H1 (cell line): ENCODE measurements around the gene SMG5. TPM values are rescaled to one million over a fixed set of nuclear protein-coding genes. Genes with fewer than 3 reads are reported as not detected.

Experiments
- CTCF ChIA-PET: fragments of 300-600 bp; sonication (Branson Sonifier 250); formaldehyde crosslinking; loops from one replicate; lab custom pipeline; 2021; ENCODE audit not compliant: partially characterized antibody; lab: Charles Lee
- POLR2A ChIA-PET: fragments of 300-600 bp; sonication (Branson Sonifier 250); formaldehyde crosslinking; loops from one replicate; lab custom pipeline; 2021; ENCODE audit warnings: inconsistent platforms; ENCODE audit not compliant: partially characterized antibody; lab: Charles Lee
- DNase-seq, 2 experiments: peaks; one replicate each; pipeline versions ENCODE4 v3.0.0 to v3.0.0-alpha.2; 2010 to 2022; ENCODE audit warnings: low spot score in 2 of 2, low read depth in 1 of 2, mixed read lengths in 1 of 2
- FAIRE-seq: peaks from 2 replicates; lab custom pipeline; 2011; peaks lifted over from hg19 to GRCh38; lab: Jason Lieb, UNC
- H2AFZ ChIP-seq: 2 replicates; pipeline ENCODE4 v1.8.1; 2012; ENCODE audit warnings: low read length, inconsistent platforms
- H2AK5ac ChIP-seq: 2 replicates; pipeline ENCODE4 v1.6.1; 2013; ENCODE audit warnings: low read depth, low read length
- H2BK120ac ChIP-seq: replicated peaks from 2 replicates; pipeline ENCODE3; 2013; ENCODE audit warnings: low read depth, low read length, inconsistent platforms
- H2BK12ac ChIP-seq: 2 replicates; pipeline ENCODE4 v1.6.1; 2013; ENCODE audit warnings: low read depth, low read length
- H2BK15ac ChIP-seq: 2 replicates; pipeline ENCODE4 v1.6.1; 2013; ENCODE audit warnings: low read length
- H2BK20ac ChIP-seq: 2 replicates; pipeline ENCODE4 v1.6.1; 2013; ENCODE audit warnings: low read length
- H2BK5ac ChIP-seq: 2 replicates; pipeline ENCODE4 v1.6.1; 2013; ENCODE audit warnings: low read depth, low read length
- H3K14ac ChIP-seq: 2 replicates; pipeline ENCODE4 v1.6.1; 2013; ENCODE audit warnings: inconsistent platforms; ENCODE audit not compliant: insufficient read length
- H3K18ac ChIP-seq: 2 replicates; pipeline ENCODE4 v1.6.1; 2013; ENCODE audit warnings: low read length; ENCODE audit errors: extremely low read depth
- H3K23ac ChIP-seq: 2 replicates; pipeline ENCODE4 v1.6.1; 2013; ENCODE audit warnings: inconsistent platforms; ENCODE audit not compliant: insufficient read length
- H3K23me2 ChIP-seq: 2 replicates; pipeline ENCODE4 v1.6.1; 2013; ENCODE audit warnings: low read depth, low read length
- H3K27ac ChIP-seq: 2 replicates; pipeline ENCODE4 v1.6.1; 2011; ENCODE audit warnings: low read depth, low read length, inconsistent platforms
- H3K27me3 ChIP-seq, 4 experiments: replicated peaks in 1 of 4; 1 replicate in 1 of 4; 2 replicates in 3 of 4; pipeline versions ENCODE4 v1.6.1 to v1.8.1; 2011 to 2013; ENCODE audit warnings: low read length in 3 of 4, mild to moderate bottlenecking in 3 of 4, inconsistent platforms in 2 of 4, mixed read lengths in 2 of 4, moderate library complexity in 1 of 4; ENCODE audit not compliant: control insufficient read depth in 3 of 4, insufficient read depth in 3 of 4; ENCODE audit errors: extremely low read depth in 1 of 4
- H3K36me3 ChIP-seq, 4 experiments: 2 replicates each; pipeline versions ENCODE4 v1.6.1 to v1.8.1; 2011 to 2013; ENCODE audit warnings: mild to moderate bottlenecking in 4 of 4, low read length in 3 of 4, moderate library complexity in 2 of 4, control low read depth in 1 of 4, inconsistent platforms in 1 of 4; ENCODE audit not compliant: insufficient read depth in 4 of 4, control insufficient read depth in 2 of 4
- H3K4ac ChIP-seq: replicated peaks from 2 replicates; pipeline ENCODE3; 2013; ENCODE audit warnings: low read length, low read depth, mixed read lengths, inconsistent platforms; ENCODE audit not compliant: insufficient read length
- H3K4me1 ChIP-seq, 4 experiments: replicated peaks in 1 of 4; 1 replicate in 1 of 4; 2 replicates in 3 of 4; pipeline versions ENCODE4 v1.6.1 to v1.8.1; 2011 to 2013; ENCODE audit warnings: low read length in 3 of 4, inconsistent platforms in 2 of 4, mixed read lengths in 1 of 4; ENCODE audit not compliant: insufficient read depth in 4 of 4, control insufficient read depth in 3 of 4
- H3K4me2 ChIP-seq, 2 experiments: 2 replicates each; pipeline versions ENCODE4 v1.6.1 to v1.8.1; 2011 to 2013; ENCODE audit warnings: low read depth in 2 of 2, low read length in 2 of 2, control low read depth in 1 of 2, inconsistent platforms in 1 of 2, mild to moderate bottlenecking in 1 of 2; ENCODE audit not compliant: insufficient read depth in 1 of 2
- H3K4me3 ChIP-seq, 4 experiments: fragments of 200-600, 300-600 bp in 1 of 4; sonication (generic), shearing (Covaris generic), sonication (Bioruptor Twin) in 1 of 4; 2 replicates each; pipeline versions ENCODE4 v1.5.1 to v1.8.1; 2011 to 2016; ENCODE audit warnings: low read length in 4 of 4, low read depth in 3 of 4, control low read depth in 2 of 4, inconsistent platforms in 2 of 4, mild to moderate bottlenecking in 2 of 4, mixed read lengths in 1 of 4, moderate library complexity in 1 of 4; ENCODE audit not compliant: insufficient read depth in 2 of 4; ENCODE audit errors: extremely low read depth in 1 of 4
- H3K56ac ChIP-seq: replicated peaks from 2 replicates; pipeline ENCODE3; 2013; ENCODE audit warnings: low read depth, mild to moderate bottlenecking, mixed read lengths, low read length, inconsistent platforms; ENCODE audit not compliant: insufficient read length
- H3K79me1 ChIP-seq: 2 replicates; pipeline ENCODE4 v1.6.1; 2013; ENCODE audit warnings: low read depth, low read length, control low read depth
- H3K79me2 ChIP-seq, 2 experiments: 2 replicates each; pipeline versions ENCODE4 v1.6.1 to v1.8.1; 2012 to 2013; ENCODE audit warnings: low read length in 2 of 2, mild to moderate bottlenecking in 2 of 2, inconsistent platforms in 1 of 2; ENCODE audit not compliant: insufficient read depth in 2 of 2, control insufficient read depth in 1 of 2
- H3K9ac ChIP-seq, 4 experiments: replicated peaks in 1 of 4; 1 replicate in 1 of 4; 2 replicates in 3 of 4; pipeline versions ENCODE4 v1.6.1 to v1.8.1; 2011 to 2013; ENCODE audit warnings: low read depth in 3 of 4, low read length in 3 of 4, control low read depth in 2 of 4, mild to moderate bottlenecking in 2 of 4, moderate library complexity in 2 of 4, inconsistent platforms in 1 of 4; ENCODE audit errors: extremely low read depth in 1 of 4
- H3K9me3 ChIP-seq, 2 experiments: 2 replicates each; pipeline versions ENCODE4 v1.6.1 to v1.8.1; 2012 to 2013; ENCODE audit warnings: mild to moderate bottlenecking in 2 of 2, moderate library complexity in 2 of 2, control low read depth in 1 of 2, inconsistent platforms in 1 of 2, low read depth in 1 of 2, low read length in 1 of 2, mixed read lengths in 1 of 2; ENCODE audit not compliant: insufficient read depth in 2 of 2
- H4K20me1 ChIP-seq, 2 experiments: replicated peaks in 1 of 2; 2 replicates each; pipeline versions ENCODE3 to v1.8.1; 2011 to 2013; ENCODE audit warnings: inconsistent platforms in 2 of 2, low read length in 2 of 2, mild to moderate bottlenecking in 1 of 2; ENCODE audit not compliant: insufficient read depth in 2 of 2, control insufficient read depth in 1 of 2
- H4K5ac ChIP-seq: 2 replicates; pipeline ENCODE4 v1.6.1; 2013; ENCODE audit warnings: low read length, low read depth, mixed read lengths, inconsistent platforms; ENCODE audit not compliant: insufficient read length
- H4K8ac ChIP-seq: 2 replicates; pipeline ENCODE4 v1.8.0; 2013; ENCODE audit warnings: mild to moderate bottlenecking, moderate library complexity, low read length, inconsistent platforms; ENCODE audit not compliant: insufficient read depth; ENCODE audit errors: extremely low read depth
- H4K91ac ChIP-seq: replicated peaks from 2 replicates; pipeline ENCODE3; 2013; ENCODE audit warnings: low read length, mixed read lengths, inconsistent platforms; ENCODE audit not compliant: insufficient read length
- POLR2AphosphoS5 ChIP-seq: IDR thresholded peaks from 2 replicates; pipeline ENCODE4 v1.6.1; 2011; ENCODE audit warnings: low read depth, low read length
- TAF7 ChIP-seq: optimal IDR thresholded peaks from 2 replicates; pipeline ENCODE3; 2011; ENCODE audit warnings: low read depth, mild to moderate bottlenecking, inconsistent platforms, low read length, moderate library complexity, borderline replicate concordance
- WGBS, 2 experiments: shearing (Covaris generic) in 1 of 2; methylation state at CpG; one replicate each; pipeline versions ENCODE4 v1.1.6 to v1.1.7; 2013 to 2015; ENCODE audit warnings: low lambda C conversion rate in 2 of 2, mixed read lengths in 2 of 2, inconsistent platforms in 1 of 2, low coverage in 1 of 2, missing lambda C conversion rate in 1 of 2; ENCODE audit not compliant: insufficient replicate concordance in 2 of 2, insufficient coverage in 1 of 2, insufficient read length in 1 of 2; ENCODE audit errors: extremely low coverage in 1 of 2, missing lambda C conversion rate in 1 of 2; 5-methylcytosine and 5-hydroxymethylcytosine counted together
- polyA plus RNA-seq, 7 experiments: library from polyadenylated mRNA; depleted of rRNA in 3 of 7; stranded (reverse) in 5 of 7; unstranded in 2 of 7; fragments of >200 nt in 5 of 7; fragments of 200-250 nt in 2 of 7; gene quantifications; 1 replicate in 5 of 7; 2 replicates in 1 of 7; 4 replicates in 1 of 7; pipeline versions ENCODE4 v1.2.1 to v1.2.3, GENCODE V29; 2011 to 2013; ENCODE audit warnings: missing spikeins in 2 of 7, mixed read lengths in 2 of 7
- total RNA-seq: library from RNA; stranded (reverse); fragmentation: NEBNext Ultra II Directional; extraction: Animal tissue kit (Norgen Biotek cat#: 25700); gene quantifications from 2 replicates; pipeline ENCODE4 v1.2.1, GENCODE V29; 2021

SMG5 gene
- total and polyA plus RNA-seq, 2 of the 8 experiments (the other 6 are each of a cell fraction or from before 2014, with no cell fraction given), result 32.7 to 98.0 TPM

DNA sequence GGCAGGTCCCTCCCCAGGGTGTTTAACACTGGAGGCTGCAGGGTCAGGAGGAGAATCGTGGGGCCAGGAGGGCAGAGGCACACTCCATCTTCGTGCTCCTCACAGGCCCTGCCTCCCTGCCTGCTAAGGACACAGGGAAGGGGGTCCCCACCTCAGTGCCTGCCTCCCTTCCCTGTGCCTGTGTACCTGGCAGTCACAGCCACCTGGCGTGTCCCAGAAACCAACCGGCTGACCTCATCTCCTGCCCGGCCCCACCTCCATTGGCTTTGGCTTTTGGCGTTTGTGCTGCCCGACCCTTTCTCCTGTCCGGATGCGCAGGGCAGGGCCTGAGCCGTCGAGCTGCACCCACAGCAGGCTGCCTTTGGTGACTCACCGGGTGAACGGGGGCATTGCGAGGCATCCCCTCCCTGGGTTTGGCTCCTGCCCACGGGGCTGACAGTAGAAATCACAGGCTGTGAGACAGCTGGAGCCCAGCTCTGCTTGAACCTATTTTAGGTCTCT is 41.3 kb downstream of the SMG5 start:
- Histone ChIP-seq H2BK120ac (no peak overlapping the region), H3K4ac (no peak overlapping the region), H2BK5ac (no peak overlapping the region), H3K79me2 (no peaks in the 10 kb centered on the region), H3K4me3 (no peak overlapping the region), H3K9me3 (no peaks in the 10 kb centered on the region), H3K23ac (no peak overlapping the region), H3K27ac (no peak overlapping the region), H3K9ac (no peak overlapping the region; a peak in 2 of 7 replicates), H3K56ac (no peak overlapping the region), H3K79me1 (0 out of 2 replicates have a peak, but pooled peaks cover 2% of the 10 kb centered on the region), H2BK20ac (no peak overlapping the region), H3K23me2 (no peaks in the 10 kb centered on the region), H3K4me1 (peaks cover 0 to 8% (median 0%) of the 10 kb centered on the region in 4 experiments; a peak in 4 of 7 replicates), H3K14ac (no peak overlapping the region), H2BK12ac (no peak overlapping the region), H4K8ac (peak overlapping the region; percentile 39; the same call in 1 of the 2 replicates), H2AFZ (no peak overlapping the region), H3K4me2 (no peak overlapping the region), H4K5ac (no peak overlapping the region), H2AK5ac (no peak overlapping the region), H3K36me3 (peaks cover 14 to 29% (median 19%) of the 10 kb centered on the region in 4 experiments; a peak in 7 of 8 replicates), H2BK15ac (no peak overlapping the region), H4K20me1 (peaks cover 2 to 8% of the 10 kb centered on the region in 2 experiments), H4K91ac (no peak overlapping the region), H3K18ac (no peak overlapping the region; the same call in none of the 2 replicates), H3K27me3 (no peaks in the 10 kb centered on the region)
- FAIRE-seq, result no peak
- TF ChIP-seq TAF7, result no peak
- peak; percentile 74; the same call in 1 of the 2 replicates for TF ChIP-seq POLR2AphosphoS5
- DNase-seq, result peak in 1 of 2 experiments; percentile 50
- 93% methylated on average over 10 of the region's 15 CpGs; no CpG with 5 or more reads in 1 of the 2 experiments for WGBS, 2 experiments
- ChIA-PET POLR2A (interaction anchor here (0.8 to 11.8 kb wide), 11 partner anchors 9 to 235 kb away, joined by 3 to 102 read pairs (median 5); partner anchors contain the start of genes PMF1, SMG5 and TMEM79), CTCF (interaction anchor here (0.6 to 47.2 kb wide), 5 partner anchors 11 to 101 kb away, joined by 3 to 1265 read pairs (median 4); partner anchors contain the start of gene SEMA4A)
